ENCODE results near the gene TCFL5. TPM values are rescaled to one million over a fixed set of nuclear protein-coding genes. Genes with fewer than 3 reads are reported as not detected.

TCFL5 gene
- total RNA-seq, 4 donors from 2014 or later: 5.3 to 20.0 (median 14.2) TPM

GRCh38 chr20:62793757-62794006 lies 67.9 kb downstream of the TCFL5 start:
- H3K4me1 ChIP-seq: peaks cover 0 to 10% of the 10 kb centered on the region in 2 donors
- DNase-seq: no peak
- intact Hi-C loops (cut with DNase I; ENCODE audit: low total_unique reads): no loop called here
- H3K9me3 ChIP-seq: no peaks in the 10 kb centered on the region
- peak overlapping the region; percentile 83 to 96 for H3K27ac ChIP-seq
- H3K36me3 ChIP-seq: no peaks in the 10 kb centered on the region
- peak overlapping the region; percentile 37 to 55 for H3K4me3 ChIP-seq
- TF ChIP-seq POLR2A (IDR thresholded peaks at IDR 0.05): no peak
- TF ChIP-seq CTCF (IDR thresholded peaks at IDR 0.05): no peak
- H3K27me3 ChIP-seq: no peaks in the 10 kb centered on the region

- no peaks in the 10 kb centered on the region for H3K36me3 ChIP-seq
- intact Hi-C loops (cut with DNase I; ENCODE audit: low total_unique reads): no loop called here
- no peaks in the 10 kb centered on the region for H3K9me3 ChIP-seq
- no peak for DNase-seq
- H3K27me3 ChIP-seq: no peaks in the 10 kb centered on the region
- no peak for TF ChIP-seq POLR2A (IDR thresholded peaks at IDR 0.05)
- no peak for TF ChIP-seq CTCF (IDR thresholded peaks at IDR 0.05)
- peak overlapping the region; percentile 83 to 96 for H3K27ac ChIP-seq
- peak overlapping the region; percentile 37 to 55 for H3K4me3 ChIP-seq
- peaks cover 0 to 10% of the 10 kb centered on the region in 2 donors for H3K4me1 ChIP-seq
These were observed 68.5 kb downstream of the TCFL5 start for GRCh38 chr20:62792940-62793756.

GRCh38 chr20:62792182-62792939 lies 69.3 kb downstream of the TCFL5 start:
- Histone ChIP-seq H3K27me3 (no peaks in the 10 kb centered on the region), H3K4me3 (no peak overlapping the region), H3K9me3 (no peaks in the 10 kb centered on the region), H3K27ac (no peak overlapping the region), H3K36me3 (no peaks in the 10 kb centered on the region), H3K4me1 (peaks cover 0 to 10% of the 10 kb centered on the region in 2 donors)
- intact Hi-C loops (cut with DNase I; ENCODE audit: low total_unique reads): no loop called here
- TF ChIP-seq POLR2A (IDR thresholded peaks at IDR 0.05): no peak
- TF ChIP-seq CTCF (IDR thresholded peaks at IDR 0.05): no peak
- DNase-seq: no peak

GRCh38 chr20:62791301-62792181 lies 70.1 kb downstream of the TCFL5 start:
- intact Hi-C loops (cut with DNase I; ENCODE audit: low total_unique reads): no loop called here
- TF ChIP-seq POLR2A (IDR thresholded peaks at IDR 0.05) (no peak), CTCF (IDR thresholded peaks at IDR 0.05) (peak; percentile 63 to 86 (median 76))
- Histone ChIP-seq H3K27ac (no peak overlapping the region), H3K36me3 (no peaks in the 10 kb centered on the region), H3K27me3 (no peaks in the 10 kb centered on the region), H3K4me3 (no peak overlapping the region), H3K9me3 (no peaks in the 10 kb centered on the region), H3K4me1 (peaks cover 0 to 6% of the 10 kb centered on the region in 2 donors)
- peak; percentile 79 to 82 for DNase-seq

Small RNA genes within 50 kb of the gene (small RNA-seq; reads per million reads assigned to genes)
- not detected for gene DPH3P1

Other genes with a start within 250 kb of the TCFL5 start
- gene SLCO4A1, start 219.3 kb downstream of the TCFL5 start, total RNA-seq: 10 to 100 TPM in 3 of 4 donors, 1 to 10 TPM in 1; 1.8 to 51.2 (median 29.9) TPM
- not detected for gene NTSR1, start 153.0 kb downstream of the TCFL5 start, total RNA-seq
- 10 to 100 TPM in 2 of 4 donors, 1 to 10 TPM in 2; 2.6 to 19.1 (median 10.3) TPM for gene MRGBP, start 65.3 kb downstream of the TCFL5 start, total RNA-seq
- 10 to 100 TPM; 16.5 to 48.7 (median 31.2) TPM for gene OGFR, start 57.0 kb downstream of the TCFL5 start, total RNA-seq
- 10 to 100 TPM in 2 of 4 donors, 1 to 10 TPM in 1, under 1 TPM in 1; 0.59 to 75.4 (median 16.3) TPM for gene COL9A3, start 44.8 kb downstream of the TCFL5 start, total RNA-seq
- gene DIDO1, start 64.7 kb upstream of the TCFL5 start, total RNA-seq: 10 to 100 TPM; 20.9 to 92.8 (median 78.8) TPM
- gene GID8, start 76.3 kb upstream of the TCFL5 start, total RNA-seq: 10 to 100 TPM; 16.4 to 48.6 (median 40.0) TPM
- 1 to 10 TPM in 2 of 4 donors, under 1 TPM in 1, not detected in 1; 0.26 to 5.4 (median 1.6) TPM for gene SLC17A9, start 90.9 kb upstream of the TCFL5 start, total RNA-seq
- not detected for gene BHLHE23, start 145.1 kb upstream of the TCFL5 start, total RNA-seq